GM18951 (cell line): ENCODE measurements around the gene CFAP92.
"Not testable (repeated sequence)": the region's sequence is repeated elsewhere in the genome, so short reads cannot be mapped to it uniquely, and the experiment has no call there.

Source experiments
- POLR2A ChIP-seq: IDR thresholded peaks from 4 replicates; pipeline ENCODE4 v1.6.1; 2011; ENCODE audit warnings: mild to moderate bottlenecking; ENCODE audit not compliant: insufficient read length, insufficient read depth; ENCODE audit errors: extremely low read depth
- in situ Hi-C: fragments of 300-500 bp; cut with MboI; formaldehyde crosslinking; loops from one replicate; pipeline ENCODE4 v1.12.0; 2022; ENCODE audit warnings: low sequenced_read_pairs, mixed read lengths, inconsistent platforms; ENCODE audit not compliant: unreplicated experiment

Gene CFAP92

DNA sequence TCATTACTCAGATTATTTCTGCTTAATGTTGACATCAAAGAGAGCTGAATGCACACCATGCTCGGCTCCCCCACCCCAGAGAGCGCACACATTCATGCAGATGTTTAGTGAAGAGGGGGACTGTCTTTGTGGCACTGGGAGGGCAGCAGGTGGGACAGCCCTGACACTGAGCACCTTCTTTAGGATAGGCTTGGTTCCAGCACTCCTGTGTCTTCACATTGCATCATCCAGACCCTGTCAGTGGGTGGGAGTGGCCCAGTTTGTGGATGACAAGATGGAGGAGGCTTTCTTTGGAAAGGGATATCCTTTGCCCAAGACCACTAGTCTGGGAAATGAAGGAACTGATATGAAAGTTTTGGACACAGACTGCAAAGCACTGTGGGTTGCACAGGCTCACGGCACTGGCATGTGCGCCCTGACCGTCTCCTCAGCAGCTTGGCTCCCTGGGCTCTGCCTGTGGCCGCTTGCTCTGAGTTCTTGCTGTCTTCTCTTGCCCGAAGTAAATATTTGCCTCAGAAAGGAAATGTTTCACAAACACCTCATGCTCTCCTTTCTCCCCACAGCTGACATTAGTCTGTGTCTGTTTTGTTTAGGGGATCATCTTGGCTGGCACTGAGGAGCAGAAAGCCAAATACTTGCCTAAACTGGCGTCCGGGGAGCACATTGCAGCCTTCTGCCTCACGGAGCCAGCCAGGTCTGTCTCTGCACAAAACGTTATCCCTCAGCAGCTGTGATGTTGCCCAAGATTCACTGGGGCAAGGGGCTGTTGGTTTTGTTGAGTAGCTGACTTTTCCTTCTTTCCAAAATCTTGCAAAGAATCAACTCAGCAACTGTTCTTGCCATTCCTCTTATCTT lies 97.8 kb downstream of the CFAP92 start:
- in situ Hi-C loops, result no loop called here

GRCh38 chr3:128889139-128889894 lies 104.6 kb downstream of the CFAP92 start:
- TF ChIP-seq POLR2A, result no peak
- in situ Hi-C loops, result no loop called here

More for the DNA sequence above, 97.8 kb downstream of the CFAP92 start:
- no peak for TF ChIP-seq POLR2A

- in situ Hi-C loops, result no loop called here
- TF ChIP-seq POLR2A, result no peak
Measured at GRCh38 chr3:128884992-128885391, 108.9 kb downstream of the CFAP92 start.

DNA sequence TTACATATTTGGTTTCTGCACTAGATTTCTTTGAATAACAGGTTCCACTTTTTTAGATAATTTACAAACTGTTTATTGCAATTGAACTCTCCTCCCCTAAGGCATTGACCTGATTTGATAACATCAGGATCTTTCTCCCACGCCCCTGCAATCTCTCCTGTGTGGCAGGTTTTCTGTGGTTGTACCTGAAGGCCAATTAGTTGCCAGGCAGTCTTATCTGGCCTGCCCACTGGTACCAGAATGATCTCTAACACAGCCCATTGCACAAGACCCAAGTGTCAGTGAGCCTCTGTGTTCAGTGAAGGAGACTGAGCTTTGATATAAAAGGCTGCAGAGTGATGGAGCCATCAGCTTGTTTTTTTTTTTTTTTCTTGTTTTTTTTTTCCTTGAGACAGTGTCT lies 111.2 kb downstream of the CFAP92 start:
- in situ Hi-C loops, result no loop called here

DNA sequence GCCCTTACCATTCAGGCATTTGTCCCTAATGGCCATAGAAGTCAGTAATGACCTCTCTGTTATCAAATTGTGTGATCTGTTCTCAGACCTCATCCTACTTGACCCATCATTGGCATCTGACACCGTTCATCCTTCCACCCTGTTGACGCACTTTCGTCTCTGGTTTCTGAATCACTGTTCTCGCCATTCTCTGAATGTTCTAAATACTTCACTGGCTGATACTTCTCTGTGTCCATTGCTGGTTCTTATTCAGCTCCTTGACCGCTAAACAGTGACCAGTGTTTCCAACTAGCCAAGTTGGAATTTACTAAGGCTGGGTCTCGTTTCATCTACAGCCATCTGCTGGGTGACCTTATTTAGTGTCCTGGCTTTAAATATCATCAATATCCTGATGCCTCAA lies 112.3 kb downstream of the CFAP92 start:
- in situ Hi-C loops, result no loop called here
- no peak for TF ChIP-seq POLR2A

More for the DNA sequence above, 111.2 kb downstream of the CFAP92 start:
- no peak for TF ChIP-seq POLR2A

- in situ Hi-C loops, result not testable (repeated sequence)
Measured at GRCh38 chr3:128880455-128880854, 113.4 kb downstream of the CFAP92 start.

GRCh38 chr3:128879991-128880390 lies 113.9 kb downstream of the CFAP92 start:
- TF ChIP-seq POLR2A, result no peak
- in situ Hi-C loops, result no loop called here

DNA sequence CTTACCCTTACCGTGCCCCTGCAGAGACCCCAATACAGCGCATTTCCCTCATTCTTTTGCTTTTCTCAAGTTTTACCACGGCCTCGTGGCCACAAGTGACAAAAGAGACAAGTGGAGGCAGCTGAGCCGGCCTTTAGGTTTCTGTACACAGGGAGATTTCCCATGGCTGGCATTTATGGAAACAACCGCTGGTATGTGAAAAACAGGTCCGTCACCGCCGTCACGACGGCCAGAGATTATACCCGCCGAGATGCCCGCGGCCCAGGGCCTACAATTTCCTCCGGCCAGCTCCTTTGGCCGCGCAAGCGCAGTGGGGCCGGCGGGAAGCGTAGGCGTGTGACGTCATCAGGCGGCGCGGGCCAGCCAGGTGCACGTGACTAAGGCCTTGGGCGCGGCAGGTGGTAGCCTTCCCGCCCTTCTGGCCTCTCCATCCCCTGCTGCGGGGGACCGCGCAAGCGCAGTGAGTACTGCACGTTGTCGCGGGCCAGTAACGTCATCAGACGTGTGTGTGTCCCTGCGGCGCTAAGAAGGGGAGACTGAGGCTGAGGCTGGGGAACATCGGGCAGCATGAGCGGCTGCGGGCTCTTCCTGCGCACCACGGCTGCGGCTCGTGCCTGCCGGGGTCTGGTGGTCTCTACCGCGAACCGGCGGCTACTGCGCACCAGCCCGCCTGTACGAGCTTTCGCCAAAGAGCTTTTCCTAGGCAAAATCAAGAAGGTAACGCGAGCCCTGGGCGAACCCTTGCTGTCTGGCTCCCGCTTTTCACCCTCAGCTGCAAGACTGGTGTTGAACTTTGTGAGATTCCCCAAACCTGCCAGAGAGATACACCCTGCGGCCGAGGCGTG lies 114.5 kb downstream of the CFAP92 start, which contains the start of gene ACAD9:
ACAD9 (plus strand) TSS at position 496 of the 845 bp plus-strand sequence; CDS start at position 568, 72 bp downstream.
- in situ Hi-C loops, result no loop called here
- peak; percentile 98 for TF ChIP-seq POLR2A

DNA sequence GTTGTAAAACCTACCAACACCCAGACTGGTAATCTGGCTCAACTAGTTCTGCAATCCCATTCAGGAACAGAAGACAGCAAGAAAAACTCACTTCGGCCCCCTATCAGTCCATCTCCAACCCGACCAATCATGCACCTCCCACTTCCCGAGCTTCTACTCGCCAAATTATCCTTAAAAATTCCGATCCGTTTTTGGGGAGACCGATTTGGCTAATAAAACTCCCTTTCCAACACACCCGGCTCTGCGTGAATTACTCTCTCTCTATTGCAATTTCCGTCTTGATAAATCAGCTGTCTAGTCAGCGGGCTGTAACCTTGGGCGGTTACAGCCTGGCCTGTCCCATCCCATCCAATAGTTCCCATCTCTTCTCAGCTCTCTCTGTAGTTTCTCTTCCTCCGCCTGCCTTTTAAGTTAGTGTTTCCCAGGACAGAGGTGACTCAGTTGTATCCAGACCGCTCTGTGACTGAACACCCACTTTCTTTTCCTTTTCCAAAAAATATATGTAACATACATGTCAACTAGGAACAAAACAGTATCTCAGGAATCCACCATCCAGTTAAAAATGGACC lies 115.2 kb downstream of the CFAP92 start:
- in situ Hi-C loops, result no loop called here
- no peak for TF ChIP-seq POLR2A

- in situ Hi-C loops, result no loop called here
- TF ChIP-seq POLR2A, result no peak
Measured at GRCh38 chr3:128878011-128878457, 115.8 kb downstream of the CFAP92 start.

GRCh38 chr3:128875556-128876120 lies 118.2 kb downstream of the CFAP92 start:
- TF ChIP-seq POLR2A, result no peak
- in situ Hi-C loops, result no loop called here

GRCh38 chr3:128874481-128875180 lies 119.2 kb downstream of the CFAP92 start:
- in situ Hi-C loops, result no loop called here
- TF ChIP-seq POLR2A, result no peak
